ENCODE measurements around the gene GTF2F1.
"Not testable (repeated sequence)": the region's sequence is repeated elsewhere in the genome, so short reads cannot be mapped to it uniquely, and the experiment has no call there.

GTF2F1 gene

DNA sequence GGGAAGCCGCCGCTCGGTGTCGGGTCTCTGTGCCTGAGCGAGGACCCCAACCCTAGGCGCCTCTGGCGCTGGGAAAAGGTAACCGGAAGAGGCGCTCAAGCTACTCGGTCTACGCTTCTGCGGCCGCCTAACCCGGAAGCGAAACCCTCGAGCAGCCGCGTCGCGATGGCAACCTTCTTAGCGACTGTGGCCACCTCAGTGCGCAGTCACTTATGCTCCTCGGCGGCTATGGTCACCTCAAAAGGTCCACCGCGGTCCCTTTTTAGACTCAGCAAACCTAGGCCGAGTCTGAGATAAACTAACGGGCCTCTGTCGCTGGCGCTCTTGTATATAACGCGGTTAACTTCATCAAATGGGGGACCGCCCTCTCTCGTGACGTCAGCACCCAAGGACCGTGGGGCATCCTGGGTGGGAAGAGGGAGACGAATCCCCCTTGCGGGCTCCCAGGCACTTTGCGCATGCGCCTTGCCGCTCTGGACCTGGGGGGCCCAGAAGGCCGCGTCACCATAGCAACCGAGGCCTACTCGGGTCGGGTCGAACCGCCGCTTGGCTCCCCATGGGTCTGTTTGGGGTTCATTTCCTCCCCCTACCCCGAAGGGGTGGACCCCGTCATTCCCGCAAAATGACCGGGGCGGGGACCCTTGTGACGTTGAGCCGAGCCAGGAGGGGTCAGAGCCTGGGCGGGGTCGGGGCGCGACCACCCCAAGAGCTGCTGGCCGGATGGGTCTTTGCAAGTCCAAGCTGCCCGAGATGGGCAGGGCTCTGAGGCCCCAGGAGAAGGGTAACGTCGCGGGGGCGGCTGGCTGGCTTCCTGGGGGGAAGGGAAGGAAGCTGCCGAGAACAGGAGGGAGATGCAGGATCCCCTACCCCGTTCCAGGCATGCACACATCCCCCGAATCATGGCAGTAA, at the start of gene GTF2F1:
Gene GTF2F1 (minus strand): TSS at position 91 of the 909 bp plus-strand sequence. CDS start 169 bp downstream, outside the sequence.
- DNase-seq: peak; percentile 94

- DNase-seq: no peak
Measured at GRCh38 chr19:6442087-6442688, 49.2 kb upstream of the GTF2F1 start.

DNA sequence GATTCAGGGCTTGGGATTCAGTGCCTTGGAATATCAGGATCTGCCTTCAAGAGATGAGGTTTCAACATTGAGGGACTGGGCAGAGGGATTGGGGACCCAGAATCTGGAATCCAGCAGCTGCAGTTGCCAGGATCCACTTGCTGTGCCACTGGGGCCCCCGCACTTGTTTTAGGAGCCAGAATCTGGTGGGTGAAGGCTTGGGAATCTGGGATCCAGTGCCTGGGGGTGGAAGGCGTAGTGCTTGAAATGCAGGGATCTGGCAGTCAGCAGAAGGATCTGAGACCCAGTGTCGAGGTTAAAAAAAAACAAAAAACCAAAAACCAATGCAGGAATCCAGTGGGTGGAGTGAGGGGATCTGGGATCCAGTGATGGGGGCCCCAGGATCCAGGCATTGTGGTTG, 47.9 kb upstream of the GTF2F1 start:
- DNase-seq: no peak

GRCh38 chr19:6439743-6440142, 46.8 kb upstream of the GTF2F1 start:
- no peak for DNase-seq

GRCh38 chr19:6433663-6434062, 40.7 kb upstream of the GTF2F1 start, which contains the start of gene SLC25A41:
Gene SLC25A41 (minus strand): TSS chr19:6433763. CDS start chr19:6433693, 70 bp downstream.
- no peak for DNase-seq

DNA sequence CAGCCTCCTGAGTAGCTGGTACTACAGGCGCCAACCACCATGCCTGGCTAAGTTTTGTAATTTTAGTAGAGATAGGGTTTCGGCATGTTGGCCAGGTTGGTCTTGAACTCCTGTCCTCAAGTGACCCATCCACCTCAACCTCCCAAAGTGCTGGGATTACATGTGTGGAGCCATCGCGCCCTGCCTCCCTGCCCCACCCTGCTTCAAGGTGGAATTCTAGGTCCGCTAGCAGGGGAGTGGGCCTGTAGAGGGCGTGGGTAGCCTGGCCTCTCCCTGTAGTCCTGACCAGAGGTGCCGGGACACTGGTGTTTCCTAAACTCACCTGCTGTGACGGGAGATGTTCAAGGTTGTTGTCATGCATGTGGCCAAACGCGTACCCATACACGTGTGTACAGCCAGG, 40.2 kb upstream of the GTF2F1 start:
- DNase-seq: no peak

- DNase-seq: no peak
Measured at GRCh38 chr19:6431891-6432290, 38.9 kb upstream of the GTF2F1 start.

DNA sequence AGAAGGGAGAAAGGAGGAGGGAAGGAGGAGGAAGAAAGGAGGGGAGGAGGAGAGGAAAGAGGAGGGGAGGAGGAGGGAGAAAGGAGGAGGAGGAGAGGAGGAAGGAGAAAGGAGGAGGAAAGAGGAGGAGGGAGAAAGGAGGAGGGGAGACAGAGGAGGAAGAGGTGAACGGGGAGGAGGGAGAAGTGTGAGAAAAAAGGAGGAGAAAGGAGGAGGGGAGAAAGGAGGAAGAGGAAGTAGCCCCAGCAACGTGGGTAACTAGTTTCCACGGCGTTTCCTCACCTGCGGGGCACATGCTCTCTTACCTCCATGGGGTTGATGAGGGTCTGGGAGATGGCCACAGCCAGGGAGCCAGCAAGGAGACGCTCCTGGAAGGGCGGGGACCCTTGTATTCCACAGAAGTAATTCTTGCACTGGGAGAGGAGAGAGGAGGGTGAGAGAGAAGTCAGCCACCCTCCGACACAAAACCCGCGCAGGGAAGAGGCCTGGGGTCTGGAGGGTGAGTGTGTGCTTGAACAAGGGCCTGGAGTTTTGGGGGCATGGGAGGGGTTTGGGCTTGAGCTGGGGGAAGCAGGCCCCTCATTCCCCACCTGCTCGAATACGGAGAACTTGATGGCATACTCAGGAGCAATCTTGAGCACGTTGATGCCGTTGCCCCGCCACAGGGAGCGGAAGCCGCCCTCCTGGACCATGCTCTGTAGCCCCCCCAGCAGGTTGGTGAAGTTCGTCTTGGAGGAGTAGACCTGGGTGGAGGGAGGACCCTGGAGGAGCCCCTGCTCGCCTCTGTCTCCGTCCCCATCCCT, 36.7 kb upstream of the GTF2F1 start:
- DNase-seq: no peak

GRCh38 chr19:6428692-6429418, 35.9 kb upstream of the GTF2F1 start:
- not testable (repeated sequence) for DNase-seq

- DNase-seq: no peak
Measured at GRCh38 chr19:6427131-6427530, 34.2 kb upstream of the GTF2F1 start.

DNA sequence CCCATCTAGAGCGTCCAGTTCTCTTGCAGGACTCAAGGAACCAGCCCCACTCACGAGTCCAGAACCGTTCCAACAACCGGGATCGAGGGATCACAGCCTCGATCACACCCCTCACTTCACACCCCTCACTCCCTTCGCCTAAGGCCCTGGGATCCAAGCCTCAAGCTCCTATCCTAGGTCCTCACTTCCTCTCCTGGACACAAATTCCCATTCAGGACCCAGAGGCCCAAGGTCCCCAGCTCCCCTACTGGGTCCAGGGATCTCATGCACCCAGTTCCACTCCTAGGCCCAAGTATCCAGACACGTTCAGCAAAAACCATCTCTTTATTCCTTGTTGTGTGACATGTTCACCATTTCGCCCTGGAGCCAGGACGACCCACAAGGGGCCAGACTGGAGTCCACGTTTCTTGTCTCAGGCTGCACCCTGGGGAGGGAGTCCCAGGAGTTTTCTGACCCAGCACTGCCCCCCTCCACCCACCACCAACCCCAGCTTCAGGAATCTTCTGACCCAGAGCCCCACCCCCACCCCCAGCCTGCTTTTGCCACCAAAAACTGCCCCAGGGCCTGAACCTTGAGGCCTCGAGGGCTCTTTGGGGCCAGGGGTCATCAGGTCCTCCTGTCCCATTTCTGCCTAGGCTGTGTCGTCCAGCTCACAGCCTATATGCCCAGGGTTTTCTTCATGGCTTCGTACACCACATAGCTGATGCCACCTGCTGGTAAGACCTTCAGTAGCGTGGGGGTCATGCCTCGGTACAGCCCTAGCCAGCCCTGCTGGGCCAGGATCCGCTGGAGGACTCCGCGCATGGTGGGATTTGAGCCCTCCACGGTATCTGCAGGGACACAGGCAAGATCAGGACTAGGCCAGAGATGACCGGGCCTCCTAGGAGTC, 33.0 kb upstream of the GTF2F1 start:
- no peak for DNase-seq

- peak; percentile 100 for DNase-seq
Measured at GRCh38 chr19:6424939-6425731, 32.2 kb upstream of the GTF2F1 start.

- DNase-seq: no peak
Measured at GRCh38 chr19:6424195-6424938, 31.4 kb upstream of the GTF2F1 start, which contains the start of gene KHSRP. Gene KHSRP (minus strand): TSS chr19:6424811. CDS start chr19:6424701, 110 bp downstream.

DNA sequence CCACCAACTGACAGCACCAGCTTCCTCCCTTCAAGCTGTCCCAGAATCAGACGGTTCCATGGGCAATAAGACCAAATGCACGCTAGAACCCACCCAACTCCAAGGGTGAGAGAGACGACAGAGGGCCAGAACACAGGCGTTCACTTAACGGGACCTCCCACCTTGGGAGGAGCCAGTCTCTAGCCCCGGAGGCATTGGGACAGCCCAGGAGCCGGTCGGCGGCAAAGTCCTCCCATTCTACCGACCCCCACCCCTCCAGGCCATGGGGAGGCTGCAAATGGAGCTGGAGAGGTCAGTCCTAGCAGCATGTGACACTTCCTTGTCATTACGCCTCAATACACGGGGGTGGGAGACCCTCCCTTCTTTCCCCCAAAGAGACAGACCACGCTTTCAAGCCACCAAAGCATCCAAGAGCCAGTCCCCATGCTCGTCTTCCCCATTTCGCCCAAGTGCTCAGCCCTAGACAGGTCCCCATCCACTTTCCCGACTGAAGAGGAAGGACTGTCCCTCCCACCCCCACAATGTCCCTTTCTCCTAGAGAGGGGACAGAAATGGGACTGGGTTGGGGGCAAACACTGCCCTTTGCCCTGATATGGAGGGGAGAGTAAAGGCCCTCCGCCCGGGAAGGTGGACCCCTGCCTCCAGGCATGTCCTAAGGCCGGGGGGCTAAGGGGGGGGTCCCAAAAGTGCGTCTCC, 30.7 kb upstream of the GTF2F1 start:
- DNase-seq: peak; percentile 8

DNA sequence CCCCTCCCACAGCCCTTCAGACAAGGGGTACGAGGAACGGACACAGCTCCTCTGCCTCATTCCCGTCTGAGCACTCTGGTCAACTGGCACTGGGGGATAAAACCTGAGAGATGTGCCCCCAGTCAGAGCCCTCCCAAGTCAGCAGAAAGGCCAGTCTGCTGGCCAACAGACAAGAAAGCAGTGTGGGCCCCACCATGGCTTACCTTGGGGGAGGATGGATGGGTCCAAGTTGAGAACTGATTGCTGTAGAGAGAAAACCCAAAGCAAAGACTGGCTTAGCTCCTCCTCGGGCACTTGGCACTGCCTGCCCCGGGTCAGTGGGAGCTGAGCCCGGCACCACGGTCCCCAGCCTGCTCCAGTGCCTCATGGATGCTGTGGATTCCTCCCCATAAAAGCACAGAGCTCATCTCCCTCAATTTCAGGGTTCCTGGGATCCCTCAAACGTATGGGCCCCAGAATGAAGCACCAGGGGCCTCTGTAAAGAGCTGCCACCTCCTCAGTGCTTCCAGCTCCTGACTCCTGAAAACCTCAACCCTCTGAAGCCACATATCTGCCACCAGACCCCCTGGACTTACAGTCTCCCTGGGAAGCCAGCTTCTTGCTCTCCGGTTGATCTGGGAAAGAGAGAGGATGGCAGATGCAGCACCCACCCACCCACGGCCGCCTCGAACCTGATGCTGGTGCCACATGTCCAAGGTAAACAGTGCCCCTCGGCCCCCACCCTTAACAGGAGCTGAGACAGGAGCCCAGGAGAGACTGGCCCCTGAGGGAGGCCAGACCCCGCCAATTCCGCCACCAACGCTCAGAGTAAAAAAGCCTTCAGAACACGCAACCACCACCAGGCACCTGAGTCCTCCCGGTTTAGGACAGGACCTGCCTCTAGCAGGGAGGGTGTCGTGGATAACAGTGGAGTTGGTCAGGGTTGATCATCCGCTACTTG, 28.4 kb upstream of the GTF2F1 start:
- DNase-seq: no peak

- DNase-seq: no peak
Measured at GRCh38 chr19:6418562-6418932, 25.6 kb upstream of the GTF2F1 start.

DNA sequence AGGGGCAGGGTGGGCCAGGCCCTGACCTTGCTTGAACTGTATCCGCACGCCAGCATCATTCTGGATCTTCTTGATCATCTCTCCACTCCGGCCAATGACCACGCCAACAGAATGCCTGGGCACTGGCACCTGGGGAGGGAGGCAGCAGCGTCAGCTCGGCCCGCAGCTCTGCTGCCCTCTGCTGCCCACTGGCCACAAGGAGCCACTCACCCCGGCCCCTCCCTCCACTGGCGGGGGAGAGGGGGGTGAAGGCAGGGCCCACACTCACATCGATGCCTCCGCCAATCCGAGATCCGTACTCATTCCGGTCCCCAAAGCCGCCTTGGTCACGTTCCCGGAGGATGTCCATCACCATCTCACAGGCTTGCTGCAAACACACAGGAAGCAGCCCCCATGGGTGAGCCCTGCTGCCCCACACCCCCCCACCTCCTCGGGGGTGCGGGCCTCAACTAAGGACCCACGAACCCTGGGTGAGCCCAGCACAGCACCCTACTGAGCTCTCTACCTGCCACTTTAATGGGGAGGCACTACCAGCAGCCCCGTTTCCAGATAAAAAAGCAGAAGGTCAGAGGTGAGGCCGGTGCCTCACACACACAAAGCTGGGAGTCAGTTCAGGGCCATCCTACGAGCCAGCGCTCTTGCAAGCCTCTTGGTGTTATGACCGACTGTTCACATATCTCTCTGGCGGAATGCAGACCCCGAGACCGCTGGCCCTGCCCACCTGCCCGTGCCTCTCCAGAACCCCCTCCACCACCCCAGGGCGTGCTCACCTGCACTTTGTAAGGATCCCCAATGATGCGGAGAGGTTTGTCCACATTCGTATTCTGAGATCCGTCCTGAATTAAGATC, 25.0 kb upstream of the GTF2F1 start:
- DNase-seq: no peak
